ENCODE data around the gene TRIM2.

- TF ChIP-seq CTCF (IDR thresholded peaks at IDR 0.05; ENCODE audit: low read length) (no peak), EZH2 (optimal IDR thresholded peaks at IDR 0.05; ENCODE audit: low read depth, low read length) (no peak)
These were observed 138.7 kb downstream of the TRIM2 start for GRCh38 chr4:153342751-153343552.
